ENCODE data around the gene GYPA.
"Not testable (repeated sequence)": the region's sequence is repeated elsewhere in the genome, so short reads cannot be mapped to it uniquely, and the experiment has no call there.

DNA sequence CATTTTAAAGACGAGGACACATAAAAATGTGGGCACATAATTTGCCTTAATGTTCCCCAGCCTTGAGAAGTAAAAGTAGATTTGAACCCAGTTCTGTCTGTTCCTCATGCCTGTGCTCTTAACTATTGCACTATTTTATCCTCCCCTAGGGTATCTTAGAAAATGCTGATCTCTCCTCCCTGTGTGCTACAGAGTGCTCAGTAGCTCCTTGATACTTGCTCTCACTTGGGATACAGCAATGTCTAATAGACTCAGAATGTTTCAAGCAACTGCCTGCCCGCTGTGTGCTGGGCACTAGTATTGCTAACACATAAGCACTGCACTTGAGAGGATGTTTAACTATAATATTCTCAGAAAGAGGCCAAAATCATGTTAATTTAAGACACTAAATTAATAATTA is 971 bp downstream of the GYPA start:
- TF ChIP-seq, protein P1, sequence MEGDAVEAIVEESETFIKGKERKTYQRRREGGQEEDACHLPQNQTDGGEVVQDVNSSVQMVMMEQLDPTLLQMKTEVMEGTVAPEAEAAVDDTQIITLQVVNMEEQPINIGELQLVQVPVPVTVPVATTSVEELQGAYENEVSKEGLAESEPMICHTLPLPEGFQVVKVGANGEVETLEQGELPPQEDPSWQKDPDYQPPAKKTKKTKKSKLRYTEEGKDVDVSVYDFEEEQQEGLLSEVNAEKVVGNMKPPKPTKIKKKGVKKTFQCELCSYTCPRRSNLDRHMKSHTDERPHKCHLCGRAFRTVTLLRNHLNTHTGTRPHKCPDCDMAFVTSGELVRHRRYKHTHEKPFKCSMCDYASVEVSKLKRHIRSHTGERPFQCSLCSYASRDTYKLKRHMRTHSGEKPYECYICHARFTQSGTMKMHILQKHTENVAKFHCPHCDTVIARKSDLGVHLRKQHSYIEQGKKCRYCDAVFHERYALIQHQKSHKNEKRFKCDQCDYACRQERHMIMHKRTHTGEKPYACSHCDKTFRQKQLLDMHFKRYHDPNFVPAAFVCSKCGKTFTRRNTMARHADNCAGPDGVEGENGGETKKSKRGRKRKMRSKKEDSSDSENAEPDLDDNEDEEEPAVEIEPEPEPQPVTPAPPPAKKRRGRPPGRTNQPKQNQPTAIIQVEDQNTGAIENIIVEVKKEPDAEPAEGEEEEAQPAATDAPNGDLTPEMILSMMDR (conservative IDR thresholded peaks at IDR 0.05 in 1 of 2, IDR thresholded peaks at IDR 0.05 in 1 of 2; ENCODE audit: low read depth in 1 of 2, low read length in 2 of 2): not testable (repeated sequence)
- not testable (repeated sequence) for TF ChIP-seq EZH2 (IDR thresholded peaks at IDR 0.05; ENCODE audit: low read length, missing control alignments)
